ENCODE results near the gene ADGRF1.

- TF ChIP-seq CTCF (IDR thresholded peaks at IDR 0.05 in 4 of 5, conservative IDR thresholded peaks at IDR 0.05 in 1 of 5) (no peak), POLR2A (IDR thresholded peaks at IDR 0.05) (no peak)
Measured at GRCh38 chr6:46996860-46997641, 45.1 kb downstream of the ADGRF1 start.
